ENCODE data around the gene BEX3.
"Not testable (repeated sequence)": the region's sequence is repeated elsewhere in the genome, so short reads cannot be mapped to it uniquely, and the experiment has no call there.

The BEX3 gene

DNA sequence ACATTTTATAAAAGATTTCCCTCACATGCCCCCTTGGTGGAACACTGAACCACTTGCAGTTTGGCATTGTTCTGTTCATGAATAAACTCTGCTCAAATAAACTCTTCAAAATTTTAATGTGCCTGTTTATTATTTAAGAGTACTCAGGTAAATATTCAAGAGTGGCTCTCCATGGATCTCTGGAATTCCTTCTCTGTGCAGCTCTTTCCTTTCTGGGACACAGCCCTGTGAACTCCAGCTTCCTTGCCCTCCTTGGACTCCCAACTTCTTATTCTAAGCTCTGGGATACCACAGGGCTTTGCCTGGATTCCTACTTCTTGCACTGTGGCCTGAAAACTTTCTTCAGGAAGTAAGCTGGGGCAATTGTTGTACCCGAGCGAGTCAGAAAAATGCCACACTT, 8.3 kb downstream of the BEX3 start:
- no peak for DNase-seq

GRCh38 chrX:103385283-103385830, 9.0 kb downstream of the BEX3 start:
- DNase-seq, result not testable (repeated sequence)

- no peak for DNase-seq
These were observed 10.0 kb downstream of the BEX3 start for GRCh38 chrX:103386332-103386731.

GRCh38 chrX:103393487-103393886, 17.1 kb downstream of the BEX3 start:
- DNase-seq, result no peak

DNA sequence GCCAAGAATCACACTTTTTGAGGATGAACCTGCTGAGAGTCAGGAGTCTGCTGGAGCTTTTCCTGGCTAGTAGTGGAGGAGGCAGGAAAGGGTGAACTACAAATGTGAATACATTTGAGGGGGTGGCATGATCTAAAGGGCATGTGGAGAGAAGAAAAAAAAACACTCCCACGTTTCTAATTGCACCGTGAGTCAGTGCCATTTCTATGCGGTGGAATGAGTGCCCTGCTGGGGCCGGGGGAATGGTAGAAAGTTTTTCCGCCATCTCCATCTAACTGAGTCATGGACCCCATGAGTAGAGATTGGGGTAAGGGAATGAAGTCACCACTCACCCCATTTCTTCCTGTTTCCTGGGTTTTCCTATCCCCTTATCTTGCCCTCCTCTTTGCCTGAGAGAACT, 19.8 kb downstream of the BEX3 start:
- no peak for DNase-seq

- no peak for DNase-seq
These were observed 20.3 kb downstream of the BEX3 start for GRCh38 chrX:103396660-103397059.

GRCh38 chrX:103397707-103398106, 21.4 kb downstream of the BEX3 start:
- DNase-seq, result no peak

GRCh38 chrX:103398421-103398864, 22.1 kb downstream of the BEX3 start:
- DNase-seq, result peak; percentile 25

GRCh38 chrX:103399744-103400143, 23.4 kb downstream of the BEX3 start:
- DNase-seq, result no peak

DNA sequence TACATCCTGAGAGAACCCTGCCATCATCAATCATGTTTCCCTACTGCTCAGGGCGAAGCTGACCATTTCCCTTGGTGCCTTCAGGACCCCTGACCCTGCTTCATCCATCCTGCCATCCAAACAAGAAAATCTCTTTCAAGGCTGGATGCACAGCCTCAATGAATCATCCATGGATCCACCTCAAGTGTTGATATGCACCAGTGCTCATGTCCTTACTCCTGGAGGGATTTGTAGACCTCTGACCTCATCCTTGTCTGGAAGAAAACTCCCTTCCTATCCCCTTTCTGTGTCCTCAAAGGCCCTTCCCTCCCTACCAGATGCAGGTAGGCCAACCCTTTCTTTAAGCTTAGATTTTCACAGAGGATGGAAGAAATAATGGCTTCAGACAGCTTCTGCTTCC, 24.6 kb downstream of the BEX3 start:
- DNase-seq, result no peak

GRCh38 chrX:103404231-103405008, 28.1 kb downstream of the BEX3 start:
- DNase-seq, result peak; percentile 7 to 59

DNA sequence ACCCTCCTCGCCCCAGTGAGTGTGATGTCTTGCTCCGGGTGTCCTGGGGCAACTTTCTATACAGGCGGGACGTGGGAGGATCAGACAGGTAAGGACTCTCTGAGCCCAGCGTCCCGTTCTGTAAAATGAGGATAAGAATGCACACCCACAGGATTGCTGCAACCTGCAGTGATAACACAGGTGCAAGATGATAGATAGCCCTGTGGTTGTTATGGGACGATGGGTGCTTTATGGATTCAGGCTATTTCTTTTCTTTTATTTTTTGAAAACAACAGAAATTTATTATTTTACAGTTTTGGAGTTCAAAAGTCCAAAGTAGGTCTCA, 28.6 kb downstream of the BEX3 start:
- DNase-seq, result no peak

DNA sequence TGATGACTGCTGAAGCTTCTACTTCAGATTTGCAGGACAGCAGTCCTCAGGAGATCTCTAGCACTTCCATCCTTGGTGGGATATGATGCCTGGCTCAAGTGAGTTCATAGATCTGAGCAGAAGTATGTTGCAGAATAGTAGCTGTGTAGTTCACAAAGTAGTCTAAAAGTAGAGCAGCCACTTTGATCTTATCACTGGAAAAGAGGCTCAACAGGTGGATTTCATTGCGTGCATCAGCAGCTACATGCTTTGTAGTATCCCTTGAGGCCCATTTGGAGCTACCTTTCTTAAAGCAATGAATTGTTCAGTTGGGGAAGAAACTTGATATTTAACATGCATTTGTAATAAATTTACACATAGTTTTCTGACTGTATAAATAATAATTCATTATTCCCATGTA, 29.9 kb downstream of the BEX3 start:
- no peak for DNase-seq

GRCh38 chrX:103407776-103408175, 31.4 kb downstream of the BEX3 start:
- DNase-seq, result no peak

GRCh38 chrX:103411721-103412120, 35.4 kb downstream of the BEX3 start:
- DNase-seq, result not testable (repeated sequence)

GRCh38 chrX:103413705-103414387, 37.5 kb downstream of the BEX3 start:
- DNase-seq, result no peak

GRCh38 chrX:103414561-103414960, 38.2 kb downstream of the BEX3 start:
- DNase-seq, result no peak

DNA sequence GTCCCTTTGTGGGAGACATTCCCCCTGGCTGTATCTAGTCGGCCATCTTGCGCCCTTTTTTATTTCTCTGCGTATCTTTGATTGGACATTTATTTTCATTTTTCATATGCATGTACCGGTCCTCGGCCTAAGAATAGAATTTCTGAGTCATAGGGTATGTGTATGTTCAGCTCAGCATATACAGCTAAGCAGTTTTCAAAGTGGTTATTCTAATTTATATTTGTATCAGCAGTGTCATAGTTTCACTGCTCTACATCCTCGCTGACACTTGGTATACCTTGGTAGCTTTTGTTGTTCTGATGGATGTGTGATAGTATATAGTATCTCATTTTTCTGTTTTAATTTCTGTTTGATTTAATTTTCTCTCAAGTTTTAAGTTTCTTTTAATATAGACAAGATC, 38.7 kb downstream of the BEX3 start:
- no peak for DNase-seq

- no peak for DNase-seq
These were observed 39.2 kb downstream of the BEX3 start for GRCh38 chrX:103415528-103415927.

DNA sequence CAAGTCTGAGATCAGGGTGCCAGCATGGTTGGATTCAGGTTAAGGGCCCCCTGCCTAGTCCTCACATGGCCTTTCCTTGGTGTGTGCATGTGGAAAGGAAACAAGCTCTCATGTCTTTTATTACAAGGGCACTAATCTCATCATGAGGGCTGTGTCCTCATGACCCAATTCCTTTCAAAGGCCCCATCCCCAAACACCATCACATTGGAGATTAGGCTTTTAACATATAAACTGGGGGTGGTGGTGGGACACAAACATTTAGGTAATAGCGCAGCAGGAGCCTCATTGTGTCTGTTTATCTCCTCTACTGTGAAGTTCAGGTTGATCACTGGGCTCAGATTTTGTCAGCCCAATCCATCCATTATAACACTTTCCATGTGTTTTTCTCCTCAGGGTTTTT, 41.0 kb downstream of the BEX3 start:
- DNase-seq, result no peak

DNA sequence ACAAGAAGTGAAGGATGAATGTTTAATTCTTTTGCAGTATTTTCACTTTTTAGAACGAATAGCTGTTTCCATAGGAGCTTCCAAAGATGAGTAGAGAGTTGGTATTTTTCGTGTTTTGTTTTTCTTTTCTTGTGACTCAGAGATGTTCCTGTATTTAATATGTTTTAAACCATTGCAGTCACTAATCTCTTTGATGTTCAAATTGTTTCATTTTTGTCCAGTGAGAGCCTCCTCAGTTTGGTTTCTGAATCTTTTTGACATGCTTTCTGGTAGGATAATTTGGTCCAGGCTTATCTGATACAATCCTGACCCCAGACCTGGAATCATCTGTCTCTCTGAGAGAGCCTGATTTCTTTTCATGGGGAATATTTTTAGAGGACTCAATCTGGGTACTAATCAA, 41.6 kb downstream of the BEX3 start:
- no peak for DNase-seq

- no peak for DNase-seq
These were observed 42.5 kb downstream of the BEX3 start for GRCh38 chrX:103418811-103419340.

DNA sequence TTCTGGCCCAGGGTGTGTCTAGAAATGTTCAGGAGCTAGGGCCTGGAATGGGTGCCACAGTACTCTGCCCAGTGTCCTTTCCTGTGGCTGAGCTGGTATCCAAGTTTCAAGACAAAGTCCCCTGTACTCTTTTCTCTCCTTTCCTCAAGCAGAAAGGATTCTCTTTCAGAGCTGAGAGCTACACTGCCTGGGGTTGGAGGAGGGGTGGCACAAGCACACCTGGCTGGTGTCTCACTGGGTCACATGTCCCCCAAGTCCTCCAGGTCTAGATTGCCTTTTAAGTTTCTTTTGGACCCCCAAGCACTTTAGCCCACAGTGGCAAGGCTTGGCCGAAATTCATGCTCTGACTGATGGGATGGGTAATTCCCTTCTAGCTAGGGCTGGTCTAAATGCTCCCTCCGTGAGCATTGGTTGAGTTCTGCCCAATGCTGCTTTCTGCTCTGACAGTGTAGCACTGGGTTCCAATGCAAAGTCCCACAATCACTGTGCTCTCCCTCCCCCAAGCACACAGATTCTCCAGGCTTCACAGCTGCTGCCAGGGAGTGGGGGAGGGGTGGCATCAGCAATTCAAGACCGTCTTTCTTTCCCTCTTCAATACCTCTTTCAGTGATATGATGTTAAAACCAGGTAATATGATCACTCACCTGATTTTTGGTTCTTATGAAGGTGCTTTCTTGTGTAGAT, 47.8 kb downstream of the BEX3 start:
- no peak for DNase-seq
